ENCODE data around the gene ELF2.
"Not testable (repeated sequence)": the region's sequence is repeated elsewhere in the genome, so short reads cannot be mapped to it uniquely, and the experiment has no call there.

The ELF2 gene

GRCh38 chr4:139184129-139184528, 7.1 kb upstream of the ELF2 start:
- DNase-seq: no peak

- DNase-seq: peak; percentile 46
Observed at GRCh38 chr4:139177869-139178619, 1.0 kb upstream of the ELF2 start.

GRCh38 chr4:139176302-139177048, 543 bp downstream of the ELF2 start:
- DNase-seq: no peak

- no peak for DNase-seq
Observed at GRCh38 chr4:139175646-139176301, 1.2 kb downstream of the ELF2 start.

- no peak for DNase-seq
Observed at GRCh38 chr4:139171876-139172691, 4.9 kb downstream of the ELF2 start.

- DNase-seq: no peak
Observed at GRCh38 chr4:139170932-139171331, 6.1 kb downstream of the ELF2 start.

- DNase-seq: no peak
Observed at GRCh38 chr4:139167774-139168444, 9.1 kb downstream of the ELF2 start.

- no peak for DNase-seq
Observed at GRCh38 chr4:139164731-139165130, 12.3 kb downstream of the ELF2 start.

- no peak for DNase-seq
Observed at GRCh38 chr4:139163806-139164206, 13.2 kb downstream of the ELF2 start.

- DNase-seq: not testable (repeated sequence)
Observed at GRCh38 chr4:139157977-139158376, 19.0 kb downstream of the ELF2 start.

- no peak for DNase-seq
Observed at GRCh38 chr4:139154952-139155557, 22.0 kb downstream of the ELF2 start.

- DNase-seq: no peak
Observed at GRCh38 chr4:139154538-139154937, 22.5 kb downstream of the ELF2 start.

GRCh38 chr4:139154134-139154421, 22.9 kb downstream of the ELF2 start:
- no peak for DNase-seq

GRCh38 chr4:139153411-139154133, 23.4 kb downstream of the ELF2 start:
- DNase-seq: no peak

- no peak for DNase-seq
Observed at GRCh38 chr4:139152249-139152648, 24.8 kb downstream of the ELF2 start.

GRCh38 chr4:139146926-139147629, 29.9 kb downstream of the ELF2 start:
- DNase-seq: no peak

- no peak for DNase-seq
Observed at GRCh38 chr4:139145552-139145932, 31.5 kb downstream of the ELF2 start.

- no peak for DNase-seq
Observed at GRCh38 chr4:139144911-139145551, 32.0 kb downstream of the ELF2 start.

- no peak for DNase-seq
Observed at GRCh38 chr4:139144161-139144859, 32.7 kb downstream of the ELF2 start.

- DNase-seq: no peak
Observed at GRCh38 chr4:139142980-139143379, 34.0 kb downstream of the ELF2 start.
